Measurements from ENCODE around the gene RAMP3.

RAMP3 gene

GRCh38 chr7:45220846-45221618, 63.4 kb downstream of the RAMP3 start:
- H3K9me3 ChIP-seq (ENCODE audit: control insufficient read depth, insufficient read depth, low read length) = no peaks in the 10 kb centered on the region
- no peaks in the 10 kb centered on the region for H3K36me3 ChIP-seq (ENCODE audit: control insufficient read depth, insufficient read depth, low read length)
- no peaks in the 10 kb centered on the region; the same call in 1 of the 2 replicates for H3K4me1 ChIP-seq (ENCODE audit: control insufficient read depth, insufficient read depth, low read length)
- no peak overlapping the region for H3K27ac ChIP-seq (ENCODE audit: low read length)
- H3K27me3 ChIP-seq (ENCODE audit: control insufficient read depth, insufficient read depth, low read length) = no peaks in the 10 kb centered on the region
- H3K4me3 ChIP-seq (ENCODE audit: low read length) = no peak overlapping the region
- DNase-seq (ENCODE audit: low read depth, low spot score) = no peak
- WGBS (ENCODE audit: insufficient coverage, insufficient read length) = no CpG with 5 or more reads among the region's 11 CpGs

GRCh38 chr7:45221896-45222604, 64.5 kb downstream of the RAMP3 start:
- no peaks in the 10 kb centered on the region for H3K9me3 ChIP-seq (ENCODE audit: control insufficient read depth, insufficient read depth, low read length)
- no peak overlapping the region for H3K4me3 ChIP-seq (ENCODE audit: low read length)
- H3K27ac ChIP-seq (ENCODE audit: low read length) = no peak overlapping the region
- no peaks in the 10 kb centered on the region for H3K36me3 ChIP-seq (ENCODE audit: control insufficient read depth, insufficient read depth, low read length)
- DNase-seq (ENCODE audit: low read depth, low spot score) = no peak
- WGBS (ENCODE audit: insufficient coverage, insufficient read length) = no CpG with 5 or more reads among the region's 7 CpGs
- H3K4me1 ChIP-seq (ENCODE audit: control insufficient read depth, insufficient read depth, low read length) = no peaks in the 10 kb centered on the region
- no peaks in the 10 kb centered on the region for H3K27me3 ChIP-seq (ENCODE audit: control insufficient read depth, insufficient read depth, low read length)

DNA sequence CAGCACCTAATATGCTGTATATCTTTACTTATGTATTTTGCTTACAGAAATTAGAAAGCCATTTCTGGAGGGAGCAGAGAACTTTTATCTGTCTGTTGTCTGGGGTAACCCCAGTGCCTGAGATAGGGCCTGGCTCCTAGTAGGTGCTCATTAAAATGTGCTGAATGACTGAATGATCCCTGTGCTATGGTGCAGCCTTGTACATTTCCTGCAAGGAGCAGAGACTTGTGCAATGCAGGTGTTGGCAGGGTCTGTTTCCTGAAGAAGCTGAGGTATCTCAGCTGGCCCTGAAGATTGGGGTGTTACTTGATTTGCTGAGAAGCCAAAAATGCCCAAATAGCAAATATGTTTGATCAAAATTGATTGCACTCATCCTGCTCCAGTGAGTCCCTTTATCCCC, 65.5 kb downstream of the RAMP3 start:
- Histone ChIP-seq H3K4me1 (ENCODE audit: control insufficient read depth, insufficient read depth, low read length) (no peaks in the 10 kb centered on the region), H3K4me3 (ENCODE audit: low read length) (no peak overlapping the region), H3K27ac (ENCODE audit: low read length) (no peak overlapping the region), H3K9me3 (ENCODE audit: control insufficient read depth, insufficient read depth, low read length) (no peaks in the 10 kb centered on the region), H3K36me3 (ENCODE audit: control insufficient read depth, insufficient read depth, low read length) (no peaks in the 10 kb centered on the region), H3K27me3 (ENCODE audit: control insufficient read depth, insufficient read depth, low read length) (no peaks in the 10 kb centered on the region)
- no peak for DNase-seq (ENCODE audit: low read depth, low spot score)

- Histone ChIP-seq H3K27me3 (ENCODE audit: control insufficient read depth, insufficient read depth, low read length) (no peaks in the 10 kb centered on the region), H3K27ac (ENCODE audit: low read length) (no peak overlapping the region), H3K36me3 (ENCODE audit: control insufficient read depth, insufficient read depth, low read length) (no peaks in the 10 kb centered on the region), H3K9me3 (ENCODE audit: control insufficient read depth, insufficient read depth, low read length) (no peaks in the 10 kb centered on the region), H3K4me3 (ENCODE audit: low read length) (no peak overlapping the region), H3K4me1 (ENCODE audit: control insufficient read depth, insufficient read depth, low read length) (no peaks in the 10 kb centered on the region)
- DNase-seq (ENCODE audit: low read depth, low spot score) = no peak
- WGBS (ENCODE audit: insufficient coverage, insufficient read length) = no CpG with 5 or more reads among the region's 13 CpGs
These were observed 66.4 kb downstream of the RAMP3 start for GRCh38 chr7:45223728-45224630.

GRCh38 chr7:45224832-45225231, 67.2 kb downstream of the RAMP3 start:
- H3K9me3 ChIP-seq (ENCODE audit: control insufficient read depth, insufficient read depth, low read length) = no peaks in the 10 kb centered on the region
- no peak overlapping the region for H3K27ac ChIP-seq (ENCODE audit: low read length)
- no peak overlapping the region for H3K4me3 ChIP-seq (ENCODE audit: low read length)
- WGBS (ENCODE audit: insufficient coverage, insufficient read length) = no CpG with 5 or more reads among the region's 3 CpGs
- no peaks in the 10 kb centered on the region for H3K36me3 ChIP-seq (ENCODE audit: control insufficient read depth, insufficient read depth, low read length)
- H3K4me1 ChIP-seq (ENCODE audit: control insufficient read depth, insufficient read depth, low read length) = no peaks in the 10 kb centered on the region
- DNase-seq (ENCODE audit: low read depth, low spot score) = no peak
- H3K27me3 ChIP-seq (ENCODE audit: control insufficient read depth, insufficient read depth, low read length) = no peaks in the 10 kb centered on the region

DNA sequence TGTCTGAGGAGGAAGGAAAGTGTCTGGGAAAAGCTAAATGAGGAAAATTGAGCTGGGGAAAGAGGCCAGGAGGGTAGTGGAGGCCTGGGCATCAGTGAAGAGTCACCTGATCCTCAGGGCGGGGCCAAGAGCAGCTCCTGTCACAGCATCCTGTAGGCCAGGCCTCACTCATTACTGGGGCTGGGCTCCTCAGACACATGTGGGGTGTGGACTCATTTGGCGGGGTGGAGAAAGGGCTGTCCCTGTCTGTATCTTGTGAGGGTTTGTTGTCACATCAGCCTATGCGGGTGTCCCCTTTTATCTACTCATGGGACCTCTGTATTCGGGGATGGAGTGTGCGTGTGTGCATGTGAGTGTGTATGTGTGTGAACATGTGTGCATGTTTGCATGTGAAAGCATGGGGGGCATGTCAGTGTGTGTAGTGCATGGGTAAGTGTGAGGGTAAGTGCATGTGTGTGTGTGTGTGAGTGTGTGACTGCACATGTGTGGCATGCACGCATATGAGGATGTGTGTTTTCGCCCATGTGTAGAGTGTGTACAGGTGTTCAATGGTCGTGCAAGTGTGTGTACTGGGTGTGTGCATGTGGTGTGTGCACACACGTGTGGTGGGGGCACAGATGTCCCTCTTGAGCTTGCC, 67.8 kb downstream of the RAMP3 start:
- no peak for DNase-seq (ENCODE audit: low read depth, low spot score)
- no peaks in the 10 kb centered on the region for H3K9me3 ChIP-seq (ENCODE audit: control insufficient read depth, insufficient read depth, low read length)
- H3K27ac ChIP-seq (ENCODE audit: low read length) = no peak overlapping the region
- H3K4me3 ChIP-seq (ENCODE audit: low read length) = no peak overlapping the region
- H3K27me3 ChIP-seq (ENCODE audit: control insufficient read depth, insufficient read depth, low read length) = no peaks in the 10 kb centered on the region
- no peaks in the 10 kb centered on the region for H3K4me1 ChIP-seq (ENCODE audit: control insufficient read depth, insufficient read depth, low read length)
- WGBS (ENCODE audit: insufficient coverage, insufficient read length) = no CpG with 5 or more reads among the region's 9 CpGs
- no peaks in the 10 kb centered on the region for H3K36me3 ChIP-seq (ENCODE audit: control insufficient read depth, insufficient read depth, low read length)

- Histone ChIP-seq H3K4me1 (ENCODE audit: control insufficient read depth, insufficient read depth, low read length) (no peaks in the 10 kb centered on the region), H3K4me3 (ENCODE audit: low read length) (no peak overlapping the region), H3K9me3 (ENCODE audit: control insufficient read depth, insufficient read depth, low read length) (no peaks in the 10 kb centered on the region), H3K36me3 (ENCODE audit: control insufficient read depth, insufficient read depth, low read length) (no peaks in the 10 kb centered on the region), H3K27ac (ENCODE audit: low read length) (no peak overlapping the region), H3K27me3 (ENCODE audit: control insufficient read depth, insufficient read depth, low read length) (no peaks in the 10 kb centered on the region)
- DNase-seq (ENCODE audit: low read depth, low spot score) = no peak
- WGBS (ENCODE audit: insufficient coverage, insufficient read length) = no CpG with 5 or more reads among the region's 2 CpGs
These were observed 68.4 kb downstream of the RAMP3 start for GRCh38 chr7:45225948-45226335.

GRCh38 chr7:45229156-45229920, 71.7 kb downstream of the RAMP3 start:
- Histone ChIP-seq H3K4me3 (ENCODE audit: low read length) (no peak overlapping the region), H3K27me3 (ENCODE audit: control insufficient read depth, insufficient read depth, low read length) (no peaks in the 10 kb centered on the region), H3K9me3 (ENCODE audit: control insufficient read depth, insufficient read depth, low read length) (no peaks in the 10 kb centered on the region), H3K4me1 (ENCODE audit: control insufficient read depth, insufficient read depth, low read length) (no peaks in the 10 kb centered on the region), H3K27ac (ENCODE audit: low read length) (no peak overlapping the region), H3K36me3 (ENCODE audit: control insufficient read depth, insufficient read depth, low read length) (no peaks in the 10 kb centered on the region)
- no CpG with 5 or more reads among the region's 8 CpGs for WGBS (ENCODE audit: insufficient coverage, insufficient read length)
- no peak for DNase-seq (ENCODE audit: low read depth, low spot score)

- no peak for DNase-seq (ENCODE audit: low read depth, low spot score)
- H3K36me3 ChIP-seq (ENCODE audit: control insufficient read depth, insufficient read depth, low read length) = no peaks in the 10 kb centered on the region
- H3K4me1 ChIP-seq (ENCODE audit: control insufficient read depth, insufficient read depth, low read length) = no peaks in the 10 kb centered on the region
- no peak overlapping the region for H3K27ac ChIP-seq (ENCODE audit: low read length)
- no peaks in the 10 kb centered on the region for H3K27me3 ChIP-seq (ENCODE audit: control insufficient read depth, insufficient read depth, low read length)
- no CpG with 5 or more reads among the region's 6 CpGs for WGBS (ENCODE audit: insufficient coverage, insufficient read length)
- no peaks in the 10 kb centered on the region for H3K9me3 ChIP-seq (ENCODE audit: control insufficient read depth, insufficient read depth, low read length)
- H3K4me3 ChIP-seq (ENCODE audit: low read length) = no peak overlapping the region
These were observed 72.5 kb downstream of the RAMP3 start for GRCh38 chr7:45230083-45230482.

Data from iPS DF 6.9 (cell line).